GM21515 (cell line): ENCODE data around the gene KIAA1614.
"Not testable (repeated sequence)": the region's sequence is repeated elsewhere in the genome, so short reads cannot be mapped to it uniquely, and the experiment has no call there.

ENCODE experiments used
- ATAC-seq: cut with Tn5 transposase; IDR thresholded peaks from one replicate; pipeline ENCODE4 v1.9.1; 2021; ENCODE audit not compliant: unreplicated experiment

KIAA1614 gene

GRCh38 chr1:180945151-180945550, 32.5 kb downstream of the KIAA1614 start:
- no peak for ATAC-seq

GRCh38 chr1:180945551-180945950, 32.9 kb downstream of the KIAA1614 start:
- no peak for ATAC-seq

DNA sequence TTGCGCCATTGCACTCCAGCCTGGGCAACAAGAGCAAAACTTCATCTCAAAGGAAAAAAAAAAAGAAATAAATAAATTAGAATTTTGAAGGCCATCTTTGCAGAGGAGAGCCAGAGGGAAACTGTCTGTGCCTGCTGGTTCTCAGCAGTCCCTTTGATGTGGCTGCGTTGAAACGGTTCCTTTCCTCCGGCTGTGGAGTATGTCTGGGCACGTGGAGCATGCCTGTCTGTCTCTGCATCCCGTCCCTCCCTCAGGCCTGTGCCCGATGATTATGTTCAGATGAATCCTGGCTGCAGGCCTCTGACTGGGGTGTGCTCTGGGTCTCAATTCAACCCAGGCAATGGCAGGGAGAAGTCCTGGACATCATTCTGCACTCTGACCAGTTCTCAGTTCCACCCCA, 33.4 kb downstream of the KIAA1614 start:
- no peak for ATAC-seq

DNA sequence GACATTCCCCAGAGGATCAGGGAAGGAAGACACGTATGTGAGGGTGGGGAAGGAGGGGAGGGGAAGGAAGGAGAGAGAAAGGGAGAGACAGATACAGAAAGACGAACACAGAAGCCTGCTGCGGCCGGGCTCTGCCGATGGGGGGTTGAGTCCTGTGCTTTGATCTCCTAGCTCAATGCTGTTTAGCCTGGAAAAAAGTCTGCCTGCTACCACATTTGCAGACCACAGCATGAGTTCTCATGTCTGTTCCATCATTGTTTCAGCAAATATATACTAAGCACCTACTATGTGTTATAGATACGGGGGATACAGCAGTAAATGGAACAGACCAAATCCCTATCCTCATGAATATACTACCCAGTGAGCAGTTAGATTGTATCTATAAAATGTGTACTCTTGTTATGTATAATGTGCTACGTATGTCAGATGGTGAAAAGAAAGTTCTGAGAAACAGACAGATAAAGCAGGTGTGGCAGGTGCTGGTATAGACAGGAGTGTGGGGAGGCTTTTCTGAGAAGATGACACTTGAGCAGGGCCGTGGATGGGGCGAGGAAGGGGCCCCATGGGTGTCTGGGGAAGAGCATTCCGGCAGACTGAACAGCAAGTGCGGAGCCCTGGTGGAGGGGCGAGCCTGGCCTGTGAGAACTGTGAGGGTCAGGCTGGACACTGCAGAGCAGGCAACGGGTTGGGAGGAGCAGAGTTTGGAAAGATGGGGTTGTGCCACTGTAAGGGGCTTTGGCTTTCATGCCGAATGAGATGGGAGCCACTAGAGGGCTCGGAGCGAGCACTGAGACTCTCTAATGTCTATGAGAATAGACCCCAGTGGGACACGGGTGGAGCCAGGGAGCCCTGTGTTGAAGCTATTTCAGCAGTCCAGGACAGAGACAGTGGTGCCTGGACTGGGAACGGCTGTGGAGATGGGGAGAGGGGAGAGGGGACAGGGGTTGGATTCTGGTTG, 34.1 kb downstream of the KIAA1614 start:
- ATAC-seq: no peak

DNA sequence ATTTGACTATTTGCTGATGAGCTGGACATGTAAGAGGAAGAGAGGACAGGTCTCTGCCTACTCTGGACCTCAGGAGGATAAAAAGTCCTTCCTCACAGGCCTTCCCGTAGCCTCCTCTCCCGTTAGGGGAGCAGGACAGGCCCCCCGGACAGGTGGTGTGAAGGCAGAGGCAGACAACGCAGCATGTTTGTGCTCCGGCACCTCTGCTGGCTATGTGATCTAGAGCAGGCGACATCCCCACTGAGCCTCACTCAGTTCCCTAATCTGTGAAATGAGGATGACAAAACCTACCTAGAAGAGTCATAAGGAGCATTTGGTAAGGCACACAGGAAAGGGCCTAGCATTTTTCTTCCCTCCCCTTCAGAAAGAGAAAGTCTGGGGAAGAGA, 34.8 kb downstream of the KIAA1614 start:
- ATAC-seq: no peak

DNA sequence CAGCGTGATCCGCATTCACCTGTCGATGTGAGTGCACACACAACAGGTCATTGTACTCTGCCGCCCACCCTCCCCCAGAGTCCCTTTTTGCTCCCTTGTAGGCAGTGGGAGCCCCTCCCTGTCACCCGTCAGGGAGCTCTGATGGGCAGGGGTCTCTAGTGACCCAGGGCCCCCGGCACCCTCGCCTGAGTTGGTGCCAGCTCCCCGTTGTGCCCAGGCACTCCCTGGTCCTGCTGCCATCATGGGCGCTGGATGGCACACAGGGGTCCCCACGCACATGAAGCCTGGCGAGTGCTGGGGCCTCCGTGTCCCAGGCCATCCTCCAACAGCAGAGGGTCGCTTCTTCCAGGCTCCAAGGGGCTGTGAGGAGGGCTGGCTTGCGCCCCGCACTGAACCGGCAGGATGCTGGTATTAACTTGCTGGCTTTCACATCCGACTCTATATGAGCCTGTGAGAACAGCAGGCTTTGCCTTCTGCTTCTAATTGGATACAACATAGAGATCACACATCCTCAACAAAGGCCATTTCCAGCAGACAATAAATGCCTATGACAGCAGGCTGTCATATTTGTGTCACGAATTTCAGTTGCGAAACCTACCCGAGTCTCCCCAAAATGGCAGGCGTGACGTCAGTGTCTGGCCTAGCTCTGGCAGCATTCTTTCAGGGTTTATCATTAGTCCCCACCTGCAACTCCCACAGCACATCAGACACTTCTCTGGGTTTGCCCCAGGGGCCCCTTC, 35.4 kb downstream of the KIAA1614 start:
- no peak for ATAC-seq

GRCh38 chr1:180948641-180949615, 36.2 kb downstream of the KIAA1614 start:
- no peak for ATAC-seq

GRCh38 chr1:180949616-180950000, 36.9 kb downstream of the KIAA1614 start:
- no peak for ATAC-seq

DNA sequence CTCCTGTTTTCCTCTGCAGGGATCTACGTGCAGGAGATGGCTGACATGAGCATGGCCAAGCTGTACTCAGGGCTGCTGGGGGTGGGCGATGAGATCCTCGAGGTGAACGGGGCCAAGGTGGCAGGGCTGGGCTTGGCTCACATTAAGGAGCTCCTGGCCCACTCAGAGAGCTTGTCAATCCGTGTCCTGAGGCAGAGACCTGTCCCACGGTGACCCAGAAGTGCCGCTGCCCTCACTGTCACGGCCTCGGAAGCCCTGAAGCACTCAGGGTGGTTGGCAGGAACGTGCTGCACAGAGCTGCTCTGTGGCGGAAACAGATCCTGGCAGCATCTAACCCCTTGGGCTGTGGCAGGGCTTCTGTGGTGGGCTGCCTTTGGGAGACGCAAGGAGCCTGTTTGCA, 37.6 kb downstream of the KIAA1614 start:
- ATAC-seq: no peak

GRCh38 chr1:180951186-180951745, 38.6 kb downstream of the KIAA1614 start:
- no peak for ATAC-seq

GRCh38 chr1:180951836-180952656, 39.3 kb downstream of the KIAA1614 start:
- no peak for ATAC-seq

DNA sequence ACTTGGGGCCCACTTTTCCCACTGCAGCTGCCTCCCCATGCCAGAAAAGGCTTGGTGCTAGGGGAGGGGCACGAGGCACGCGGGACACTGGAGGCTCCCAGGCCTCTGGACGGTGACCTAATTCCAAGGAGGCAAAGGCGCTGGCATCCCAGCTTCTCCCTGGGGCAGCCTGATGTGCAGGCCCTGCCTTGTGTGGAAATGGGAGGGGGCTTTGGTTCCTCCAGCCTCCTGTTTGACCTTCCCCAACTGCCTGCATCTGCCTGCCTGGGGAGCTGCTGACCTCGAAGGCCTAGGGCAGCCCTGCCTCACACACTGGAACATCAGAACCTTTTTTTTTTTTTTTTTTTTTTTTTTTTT, 39.9 kb downstream of the KIAA1614 start:
- ATAC-seq: no peak

DNA sequence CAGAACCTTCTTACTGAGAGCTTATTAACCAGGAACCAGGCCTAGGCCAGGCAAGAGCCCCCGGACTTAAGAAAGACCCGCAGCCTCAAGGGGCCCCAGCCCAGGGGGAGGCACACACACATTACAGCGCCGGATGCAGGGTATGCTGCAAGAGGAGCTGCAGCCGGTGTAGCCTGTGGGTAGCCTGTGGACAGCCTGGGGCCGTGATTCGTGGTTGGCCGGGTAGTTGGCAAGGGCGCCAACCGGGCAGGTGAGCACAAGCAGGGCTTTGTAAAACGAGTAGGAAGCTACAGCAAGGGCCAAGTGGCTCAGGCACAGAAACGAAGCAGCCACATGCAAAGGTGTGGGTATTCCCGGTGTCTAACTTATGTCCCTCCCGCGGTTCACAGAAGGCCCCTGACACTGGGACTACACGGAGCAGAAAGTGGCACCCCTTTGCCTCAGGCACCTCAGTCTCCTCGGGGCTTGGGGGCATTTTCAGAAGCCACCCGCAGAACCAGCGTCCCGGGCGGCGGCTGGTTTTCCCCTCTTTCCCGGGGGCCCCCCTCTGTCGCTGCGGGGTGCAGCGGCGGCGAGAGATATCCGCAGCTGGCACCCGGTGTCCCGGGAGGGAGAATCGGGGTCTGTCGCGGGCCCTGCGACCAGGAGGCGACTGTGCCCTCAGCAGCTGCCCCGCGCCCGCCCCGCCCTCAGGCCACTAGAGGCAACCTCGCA, 40.8 kb downstream of the KIAA1614 start:
- peak; percentile 28 for ATAC-seq

DNA sequence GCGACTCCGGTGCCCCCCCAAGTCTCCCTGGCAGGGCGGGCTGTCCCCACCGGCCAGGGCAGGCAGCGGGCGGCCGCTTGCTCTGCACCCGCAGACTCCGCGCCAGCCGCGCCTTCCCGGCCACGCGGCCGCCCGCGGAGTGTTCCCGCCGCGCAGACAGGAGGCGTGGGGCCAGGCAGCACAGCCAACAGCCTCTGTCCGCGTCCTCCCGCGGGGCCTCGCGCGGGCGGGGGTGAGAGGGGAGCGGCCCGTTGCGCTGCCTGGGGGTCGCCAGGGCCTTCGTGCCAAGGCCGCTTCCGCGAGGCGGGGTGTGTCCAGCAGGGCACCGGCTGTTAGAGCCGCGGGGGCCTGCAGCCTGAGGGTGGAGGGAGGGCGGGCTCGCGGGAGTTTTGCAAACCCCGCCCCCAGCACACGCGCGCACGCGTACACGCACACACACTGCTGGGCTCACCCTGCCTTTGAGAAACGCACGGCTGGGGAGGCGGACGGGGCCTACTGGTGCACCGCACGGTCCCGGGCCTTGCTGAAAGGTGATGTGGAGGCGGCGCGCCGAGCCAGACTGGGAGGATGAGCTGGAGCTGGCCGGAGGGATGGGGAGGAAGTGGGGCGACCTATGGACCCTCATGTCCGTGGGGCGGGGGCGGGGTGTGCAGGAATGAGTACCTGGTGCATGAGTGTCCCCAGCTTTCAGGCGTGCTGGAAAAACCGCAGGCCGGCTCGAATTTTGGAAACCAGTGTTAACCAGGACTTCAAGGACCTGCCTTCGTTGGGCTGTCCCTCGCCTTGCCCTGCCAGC, 41.5 kb downstream of the KIAA1614 start:
- peak; percentile 68 for ATAC-seq

DNA sequence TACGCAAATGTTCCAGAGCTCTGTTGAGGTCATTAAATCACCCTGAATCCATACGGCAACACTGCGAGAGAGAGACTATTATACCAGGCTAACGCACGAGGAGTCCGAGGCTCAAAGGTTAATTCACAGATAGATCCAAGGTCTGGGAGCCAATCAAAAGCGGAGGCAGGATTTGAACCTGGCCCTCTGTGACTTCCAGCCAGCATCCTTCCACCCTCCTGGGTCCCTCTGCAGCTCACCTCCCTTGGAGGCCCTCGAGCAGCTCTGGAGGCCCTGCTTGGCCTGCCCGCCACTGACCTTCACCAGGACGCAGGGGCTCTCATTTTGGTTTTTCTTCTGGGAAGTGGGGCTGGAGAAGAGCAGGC, 42.1 kb downstream of the KIAA1614 start:
- no peak for ATAC-seq

DNA sequence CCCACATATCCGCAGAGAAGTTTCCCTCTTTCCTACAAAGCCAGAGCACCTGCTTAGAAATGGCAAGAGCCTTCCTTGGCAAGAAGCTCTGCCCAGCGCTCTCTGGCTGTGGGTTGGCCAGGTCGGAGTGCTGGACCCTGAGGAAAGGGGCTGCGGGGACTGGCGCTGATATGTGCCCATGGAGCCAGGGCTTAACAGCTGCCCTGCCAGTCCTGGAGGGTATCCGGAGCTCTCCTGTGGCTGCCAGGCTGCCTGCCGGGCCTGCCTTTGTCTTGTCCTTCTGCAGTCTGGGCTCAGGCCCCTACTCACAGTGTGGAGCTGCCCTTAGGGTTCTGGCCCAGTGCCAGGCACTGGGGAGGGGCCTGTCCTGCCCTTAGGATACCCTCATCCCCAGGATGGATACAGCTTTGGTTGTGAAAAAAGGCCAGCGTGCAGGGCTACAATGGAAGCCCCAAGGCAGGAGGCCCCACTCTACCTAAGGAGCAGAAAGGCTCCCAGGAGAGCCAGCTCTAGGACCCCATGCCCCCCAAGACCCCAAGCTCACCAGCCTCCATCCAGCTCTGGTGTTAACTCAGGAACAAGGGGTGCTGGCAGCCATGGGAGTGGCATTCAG, 43.4 kb downstream of the KIAA1614 start:
- no peak for ATAC-seq

- ATAC-seq: not testable (repeated sequence)
Measured at GRCh38 chr1:180959620-180960019, 46.9 kb downstream of the KIAA1614 start.

DNA sequence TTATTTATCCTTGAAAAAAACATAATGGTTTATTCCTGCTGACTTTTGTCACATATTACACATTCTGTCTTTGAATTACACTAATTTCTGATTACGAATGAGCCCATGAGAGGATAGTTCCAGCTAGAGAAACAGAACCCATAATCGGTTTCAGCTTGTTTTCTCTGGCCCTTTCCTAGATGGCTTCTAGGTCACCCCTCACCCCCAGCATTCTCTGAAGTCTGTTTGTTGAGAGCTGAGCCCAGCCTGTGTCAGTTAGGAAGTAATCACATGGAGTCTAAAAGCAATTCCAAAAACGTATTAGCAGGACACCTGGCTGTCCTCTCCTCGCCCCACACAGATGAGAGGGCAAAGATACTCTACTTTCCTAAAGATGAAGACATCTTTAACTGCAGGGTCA, 48.9 kb downstream of the KIAA1614 start:
- no peak for ATAC-seq
